M059J (cell line): ENCODE results near the gene APELA. TPM values are rescaled to one million over a fixed set of nuclear protein-coding genes. Genes with fewer than 3 reads are reported as not detected.
A peak's percentile ranks its signal among the peaks of the same experiment; 100 is the strongest.
"Not testable (repeated sequence)": the region's sequence is repeated elsewhere in the genome, so short reads cannot be mapped to it uniquely, and the experiment has no call there.

Experiments
- DNase-seq: peaks from one replicate; pipeline ENCODE4 v3.0.0-alpha.2; 2012; ENCODE audit warnings: low read depth
- total RNA-seq: library from RNA; depleted of rRNA; stranded (reverse); fragments of >200 nt; shearing (Covaris generic); gene quantifications from 2 replicates; pipeline ENCODE4 v1.2.3, GENCODE V29; 2014; rRNA removed

The APELA gene
- total RNA-seq, 1 experiment from 2014 or later: 0.17 TPM

DNA sequence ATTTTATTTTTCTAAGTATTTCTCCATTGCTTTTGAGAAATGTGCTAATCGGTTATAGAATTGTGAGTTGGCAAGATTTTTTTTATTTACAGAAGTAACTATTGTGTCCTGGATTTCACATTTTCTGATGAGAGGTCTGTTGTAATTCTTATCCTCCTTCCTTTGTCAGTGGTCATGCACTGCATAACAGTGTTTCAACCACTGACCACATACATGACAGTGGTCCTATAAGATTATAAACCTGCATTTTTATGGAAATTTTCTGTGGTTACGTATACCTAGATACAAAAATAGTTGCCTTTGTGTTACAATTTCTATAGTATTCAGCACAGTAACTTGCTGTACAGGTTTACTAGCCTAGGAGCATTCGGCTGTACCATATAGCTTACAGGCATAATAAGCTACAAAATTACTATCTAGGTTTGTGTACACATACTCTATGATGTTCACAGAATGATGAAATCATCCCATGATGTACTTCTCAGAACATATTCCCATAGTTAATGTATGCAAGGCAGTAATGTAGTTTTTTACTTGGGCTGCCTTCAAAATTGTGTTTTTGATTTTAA is 47.8 kb downstream of the APELA start:
- peak; percentile 32 for DNase-seq

DNA sequence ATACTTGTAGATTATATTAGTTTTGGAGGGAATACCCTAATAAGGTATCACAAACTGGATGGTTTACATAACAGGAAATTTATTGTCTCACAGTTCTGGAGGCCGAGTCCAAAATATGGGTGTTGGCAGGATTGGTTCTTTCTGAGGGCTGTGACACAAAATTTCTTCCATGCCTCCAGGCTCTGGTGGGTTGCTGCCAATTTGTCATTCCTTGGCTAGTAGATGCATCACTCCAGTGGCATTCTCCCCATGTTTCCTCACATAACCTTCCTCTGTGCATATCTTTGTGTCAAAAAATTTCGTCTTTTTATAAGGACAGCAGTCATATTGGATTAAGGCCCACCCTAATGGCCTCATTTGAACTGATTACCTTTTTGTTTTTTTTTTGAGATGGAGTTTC is 49.3 kb downstream of the APELA start:
- DNase-seq: peak; percentile 94

DNA sequence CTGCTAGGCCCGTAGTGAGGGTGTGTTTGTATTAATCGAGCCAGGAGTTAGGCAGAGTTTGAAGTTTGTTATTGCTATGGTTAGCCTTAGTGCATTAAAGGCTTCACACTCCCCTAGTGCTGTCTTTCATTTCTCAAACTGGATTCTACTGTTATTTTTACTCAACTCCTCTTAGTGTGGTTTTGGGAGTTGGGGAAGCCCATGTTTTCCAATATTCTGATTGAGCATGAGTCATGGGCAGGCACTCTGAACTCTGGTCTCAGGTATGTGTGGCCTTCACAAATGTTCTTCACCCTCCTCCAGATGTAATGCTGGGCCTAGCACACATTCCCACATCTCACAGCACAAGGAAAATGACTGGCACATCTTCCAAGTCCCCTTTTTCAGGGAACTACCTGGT is 50.1 kb downstream of the APELA start:
- DNase-seq: peak; percentile 75

DNA sequence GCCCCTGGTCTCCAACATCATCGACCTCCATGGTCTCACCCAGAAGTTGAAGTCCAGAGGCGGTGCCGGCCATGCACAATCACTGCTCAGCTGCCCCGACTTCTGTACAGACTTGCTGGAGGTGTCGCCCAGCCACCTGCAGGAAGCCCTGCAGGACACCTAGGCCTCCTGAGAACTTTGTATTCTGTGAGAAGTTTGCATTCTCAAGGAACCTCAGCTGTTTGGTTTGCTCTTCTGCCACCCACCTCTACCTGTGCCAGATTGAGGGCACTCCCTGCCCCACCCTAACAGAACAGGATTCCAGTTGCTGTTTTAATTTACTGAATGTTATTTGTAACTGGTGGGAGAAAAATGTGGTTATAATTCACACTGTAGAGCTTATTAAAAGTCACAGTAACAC is 53.7 kb downstream of the APELA start:
- DNase-seq: no peak

DNA sequence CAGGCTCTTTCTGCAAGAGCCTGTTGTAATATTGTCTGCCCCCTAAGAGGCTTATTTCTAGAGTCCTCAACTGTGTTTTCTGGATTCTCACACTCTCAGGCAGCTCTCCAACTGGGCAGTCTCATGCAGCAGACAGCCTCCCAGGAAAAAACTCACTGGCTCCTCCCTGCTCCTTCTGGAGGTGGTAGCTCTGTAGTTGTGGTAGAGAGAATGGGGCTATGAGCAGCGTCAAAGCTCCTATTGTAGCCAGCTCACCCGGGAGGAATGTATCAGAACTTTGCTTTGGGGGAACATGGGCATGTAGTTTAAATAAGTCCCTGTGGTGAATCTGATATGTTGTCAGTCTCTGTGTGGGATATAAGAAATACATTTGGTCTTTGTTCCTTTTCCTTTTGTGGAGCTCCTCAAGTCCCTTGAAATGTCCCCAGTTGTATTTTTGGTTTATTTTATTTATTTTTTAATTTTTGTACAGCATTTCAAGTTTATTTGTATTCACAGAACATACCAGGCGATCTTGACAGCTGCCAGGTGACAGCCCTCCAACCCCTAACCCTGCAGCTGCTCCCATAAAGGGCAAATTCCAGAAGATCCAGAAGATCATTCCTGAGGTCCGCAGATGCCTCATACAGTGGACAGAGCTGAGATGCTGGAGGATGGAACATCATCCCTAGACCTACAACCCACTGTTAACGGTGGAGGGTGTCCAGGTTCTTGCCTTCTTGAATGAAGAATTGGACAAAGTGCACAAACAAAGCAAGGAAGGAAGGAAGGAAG is 54.8 kb downstream of the APELA start:
- DNase-seq: peak; percentile 48

DNA sequence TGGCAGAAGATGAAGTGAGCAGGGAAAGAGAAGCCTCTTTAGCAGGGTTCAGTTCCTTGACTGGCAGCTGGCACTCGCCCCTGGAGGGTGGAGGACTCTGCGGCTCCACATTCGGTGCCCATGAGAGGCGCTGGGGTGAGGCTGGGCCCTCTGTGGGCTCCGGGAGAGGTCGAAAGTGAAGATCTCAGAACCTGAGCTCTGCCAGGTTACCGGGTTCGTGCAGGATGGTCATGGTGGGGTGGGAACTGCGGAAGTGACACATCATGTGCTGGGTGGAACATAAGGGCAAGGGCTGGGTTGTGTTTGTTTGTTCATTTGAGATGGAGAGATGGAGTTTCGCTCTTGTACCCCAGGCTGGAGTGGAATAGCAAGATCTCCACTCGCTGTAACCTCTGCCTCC is 56.3 kb downstream of the APELA start:
- DNase-seq: no peak

DNA sequence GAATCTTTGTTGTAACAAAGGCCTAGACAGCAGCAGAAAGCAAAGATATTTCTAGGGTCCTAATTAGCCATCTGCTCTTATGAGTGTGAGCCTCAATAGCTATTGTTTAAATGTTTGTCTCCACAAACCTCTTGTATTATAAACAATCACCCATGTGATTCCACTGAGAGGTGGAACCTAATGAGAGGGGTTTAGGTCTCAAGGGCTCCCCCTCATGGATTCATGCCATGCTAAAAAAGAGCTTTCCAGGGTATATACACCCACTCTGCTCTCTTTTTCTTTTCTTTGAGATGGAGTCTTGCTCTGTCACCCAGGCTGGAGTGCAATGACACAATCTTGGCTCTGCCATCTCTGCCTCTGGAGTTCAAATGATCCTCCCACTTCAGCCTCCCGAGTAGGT is 58.4 kb downstream of the APELA start:
- peak; percentile 50 for DNase-seq

DNA sequence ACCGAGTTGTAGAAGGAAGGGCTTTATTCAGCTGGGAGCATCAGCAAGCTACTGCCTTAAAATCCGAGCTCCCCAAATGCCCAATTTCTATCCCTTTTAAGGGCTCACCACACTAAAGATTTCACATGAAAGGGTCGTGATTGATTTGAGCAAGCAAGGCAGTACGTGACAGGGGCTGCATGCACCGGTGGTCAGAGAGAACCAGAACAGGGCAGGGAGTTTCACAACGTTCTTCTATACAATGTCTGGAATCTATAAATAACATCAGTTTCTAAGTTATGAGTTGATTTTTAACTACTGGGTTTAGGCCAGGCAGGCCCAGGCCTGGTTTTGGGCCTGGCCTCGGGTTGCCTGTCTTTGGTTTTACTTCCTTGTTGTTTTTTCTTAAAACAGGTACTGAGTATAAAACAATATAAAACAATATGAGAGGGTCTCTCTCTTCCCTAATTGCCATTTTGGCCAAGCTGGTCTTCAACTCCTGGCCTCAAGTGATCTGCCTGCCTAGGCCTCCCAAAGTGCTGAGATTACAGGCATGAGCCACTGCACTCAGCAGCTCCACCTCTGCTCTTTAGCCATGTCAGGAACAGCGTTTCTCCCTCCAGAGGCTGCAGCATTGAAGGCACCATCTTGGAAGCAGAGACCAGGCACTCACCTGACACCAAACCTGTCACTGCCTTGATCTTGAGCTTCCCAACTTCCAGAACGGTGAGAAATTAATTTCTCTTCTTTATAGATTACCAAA is 59.1 kb downstream of the APELA start:
- not testable (repeated sequence) for DNase-seq

DNA sequence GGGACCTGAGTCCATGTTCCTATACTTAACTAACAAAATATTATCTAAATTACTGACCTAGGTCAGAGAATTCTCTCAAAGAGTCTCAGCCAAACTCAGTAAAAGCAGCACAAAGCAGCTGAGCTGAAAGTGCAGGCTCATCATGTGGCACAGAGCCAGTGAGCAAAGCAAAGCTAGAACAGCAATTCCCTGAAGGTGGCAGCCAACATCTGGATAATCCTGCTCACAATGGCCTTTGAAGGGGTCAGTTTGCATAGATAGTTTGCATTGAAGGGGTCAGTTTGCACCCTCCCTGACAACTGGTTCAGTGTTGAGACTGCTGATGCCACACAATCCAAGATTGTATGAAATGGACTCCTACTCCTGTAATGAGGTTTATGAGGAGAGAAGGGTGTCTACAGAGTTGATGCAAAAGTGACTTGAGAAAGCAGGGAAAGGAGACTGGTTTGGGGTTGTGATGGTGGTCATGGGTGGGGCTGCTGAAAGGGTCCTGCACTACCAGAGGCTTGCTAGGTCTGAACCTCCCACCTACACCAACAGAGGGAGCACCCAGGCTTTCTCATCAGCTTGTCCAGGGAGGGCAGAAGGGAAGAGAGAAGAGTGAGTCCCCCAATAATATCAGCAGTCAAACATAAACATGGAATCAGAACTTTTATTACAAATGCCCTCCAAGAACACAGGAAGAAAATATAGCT is 60.7 kb downstream of the APELA start:
- DNase-seq: peak; percentile 20

DNA sequence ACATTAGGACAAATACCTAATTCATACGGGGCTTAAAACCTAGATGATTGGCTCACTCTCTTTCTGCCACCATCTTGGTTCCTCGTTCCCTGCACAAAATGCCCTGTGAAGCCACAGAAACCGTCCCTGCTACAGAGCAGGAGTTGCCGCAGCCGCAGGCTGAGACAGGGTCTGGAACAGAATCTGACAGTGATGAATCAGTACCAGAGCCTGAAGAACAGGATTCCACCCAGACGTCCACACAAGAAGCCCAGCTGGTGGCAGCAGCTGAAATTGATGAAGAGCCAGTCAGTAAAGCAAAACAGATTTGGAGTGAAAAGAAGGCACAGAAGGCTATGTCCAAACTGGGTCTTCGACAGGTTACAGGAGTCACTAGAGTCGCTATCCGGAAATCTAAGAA is 66.2 kb downstream of the APELA start:
- no peak for DNase-seq

DNA sequence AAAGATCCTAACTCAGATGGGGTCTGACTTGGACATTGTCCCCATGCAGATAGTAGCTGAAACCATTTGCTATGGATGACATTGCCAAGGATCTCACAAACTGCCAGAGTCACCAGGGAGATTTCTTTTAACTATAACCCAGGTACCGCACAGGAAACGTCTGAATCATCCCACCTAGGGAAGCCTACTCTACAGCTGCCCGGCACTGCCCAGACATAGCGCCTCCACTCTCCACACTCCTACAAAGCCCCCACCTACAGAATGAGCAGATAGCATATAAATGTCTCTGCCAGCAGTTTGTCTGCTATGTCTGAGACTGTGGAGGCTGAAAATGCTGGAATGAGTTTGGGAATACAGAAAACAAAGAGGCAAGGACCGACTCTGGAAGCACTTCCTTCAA is 68.2 kb downstream of the APELA start:
- no peak for DNase-seq

DNA sequence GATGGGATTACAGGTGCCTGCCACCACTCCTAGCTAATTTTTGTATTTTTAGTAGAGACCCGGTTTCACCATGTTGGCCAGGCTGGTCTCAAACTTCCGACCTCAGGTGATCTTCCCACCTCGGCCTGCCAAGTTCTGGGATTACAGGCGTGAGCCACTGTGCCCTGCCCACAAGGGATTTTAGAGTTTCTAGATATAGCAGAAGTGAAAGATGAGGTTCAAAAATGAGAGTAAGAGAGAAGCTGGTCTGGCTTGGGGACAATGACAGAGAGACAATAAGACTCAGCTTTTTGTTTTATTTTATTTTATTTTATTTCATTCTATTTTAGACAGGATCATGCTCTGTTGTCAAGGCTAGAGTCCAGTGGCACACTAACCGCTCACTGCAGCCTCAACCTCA is 69.8 kb downstream of the APELA start:
- DNase-seq: no peak

Other genes with a start within 250 kb of the APELA start
- not detected in 2 replicates for gene SMIM31, start 123.0 kb upstream of the APELA start, total RNA-seq
- gene TRIM61, start 100.5 kb downstream of the APELA start, total RNA-seq: not detected in 2 replicates
- gene TRIM60, start 154.8 kb downstream of the APELA start, total RNA-seq: not detected in 2 replicates
- not detected in 2 replicates for gene TRIM75, start 176.7 kb downstream of the APELA start, total RNA-seq
- gene TMEM192, start 235.7 kb downstream of the APELA start, total RNA-seq: 20.7 and 29.2 TPM in 2 replicates